ENCODE data around the gene ACTN4.

ACTN4 gene

GRCh38 chr19:38709671-38710415 is 62.4 kb downstream of the ACTN4 start:
- no peak for DNase-seq (ENCODE audit: low read depth in 2 of 2)

- no peak for DNase-seq (ENCODE audit: low read depth in 2 of 2)
Measured at GRCh38 chr19:38710416-38710702, 62.9 kb downstream of the ACTN4 start.

- DNase-seq (ENCODE audit: low read depth in 2 of 2): no peak
Measured at GRCh38 chr19:38710928-38711725, 63.7 kb downstream of the ACTN4 start.

- DNase-seq (ENCODE audit: low read depth in 2 of 2): no peak
Measured at GRCh38 chr19:38711726-38712153, 64.3 kb downstream of the ACTN4 start.

GRCh38 chr19:38712161-38712748 is 64.8 kb downstream of the ACTN4 start:
- no peak for DNase-seq (ENCODE audit: low read depth in 2 of 2)

GRCh38 chr19:38713227-38713649 is 65.8 kb downstream of the ACTN4 start:
- no peak for DNase-seq (ENCODE audit: low read depth in 2 of 2)

- DNase-seq (ENCODE audit: low read depth in 2 of 2): no peak
Measured at GRCh38 chr19:38713865-38714264, 66.4 kb downstream of the ACTN4 start.

- no peak for DNase-seq (ENCODE audit: low read depth in 2 of 2)
Measured at GRCh38 chr19:38714354-38714778, 66.9 kb downstream of the ACTN4 start.

- DNase-seq (ENCODE audit: low read depth in 2 of 2): no peak
Measured at GRCh38 chr19:38715555-38715954, 68.1 kb downstream of the ACTN4 start.

- no peak for DNase-seq (ENCODE audit: low read depth in 2 of 2)
Measured at GRCh38 chr19:38717051-38717450, 69.6 kb downstream of the ACTN4 start.

- no peak for DNase-seq (ENCODE audit: low read depth in 2 of 2)
Measured at GRCh38 chr19:38717855-38718254, 70.4 kb downstream of the ACTN4 start.

- DNase-seq (ENCODE audit: low read depth in 2 of 2): no peak
Measured at GRCh38 chr19:38718747-38719543, 71.5 kb downstream of the ACTN4 start.

- no peak for DNase-seq (ENCODE audit: low read depth in 2 of 2)
Measured at GRCh38 chr19:38719761-38720558, 72.5 kb downstream of the ACTN4 start.

GRCh38 chr19:38720559-38721236 is 73.2 kb downstream of the ACTN4 start:
- no peak for DNase-seq (ENCODE audit: low read depth in 2 of 2)

- DNase-seq (ENCODE audit: low read depth in 2 of 2): no peak
Measured at GRCh38 chr19:38721496-38721895, 74.0 kb downstream of the ACTN4 start.

GRCh38 chr19:38721979-38722773 is 74.7 kb downstream of the ACTN4 start:
- DNase-seq (ENCODE audit: low read depth in 2 of 2): no peak

- no peak for DNase-seq (ENCODE audit: low read depth in 2 of 2)
Measured at GRCh38 chr19:38722947-38723605, 75.6 kb downstream of the ACTN4 start.

- DNase-seq (ENCODE audit: low read depth in 2 of 2): no peak
Measured at GRCh38 chr19:38723606-38723965, 76.1 kb downstream of the ACTN4 start.

Measured in stimulated activated CD8-positive, alpha-beta memory T cell treated with anti-CD3 and anti-CD28 coated beads, Interleukin-7, amount 100 ng/mL, for 1 hour (primary cell).